ENCODE data around the gene ZNF785. TPM values are rescaled to one million over a fixed set of nuclear protein-coding genes. Genes with fewer than 3 reads are reported as not detected.

ZNF785 gene
- total and polyA plus RNA-seq, 2 of the 13 experiments (the other 11 are each of a cell fraction or from before 2014, with no cell fraction given), result 0.01 TPM; not detected in 1

DNA sequence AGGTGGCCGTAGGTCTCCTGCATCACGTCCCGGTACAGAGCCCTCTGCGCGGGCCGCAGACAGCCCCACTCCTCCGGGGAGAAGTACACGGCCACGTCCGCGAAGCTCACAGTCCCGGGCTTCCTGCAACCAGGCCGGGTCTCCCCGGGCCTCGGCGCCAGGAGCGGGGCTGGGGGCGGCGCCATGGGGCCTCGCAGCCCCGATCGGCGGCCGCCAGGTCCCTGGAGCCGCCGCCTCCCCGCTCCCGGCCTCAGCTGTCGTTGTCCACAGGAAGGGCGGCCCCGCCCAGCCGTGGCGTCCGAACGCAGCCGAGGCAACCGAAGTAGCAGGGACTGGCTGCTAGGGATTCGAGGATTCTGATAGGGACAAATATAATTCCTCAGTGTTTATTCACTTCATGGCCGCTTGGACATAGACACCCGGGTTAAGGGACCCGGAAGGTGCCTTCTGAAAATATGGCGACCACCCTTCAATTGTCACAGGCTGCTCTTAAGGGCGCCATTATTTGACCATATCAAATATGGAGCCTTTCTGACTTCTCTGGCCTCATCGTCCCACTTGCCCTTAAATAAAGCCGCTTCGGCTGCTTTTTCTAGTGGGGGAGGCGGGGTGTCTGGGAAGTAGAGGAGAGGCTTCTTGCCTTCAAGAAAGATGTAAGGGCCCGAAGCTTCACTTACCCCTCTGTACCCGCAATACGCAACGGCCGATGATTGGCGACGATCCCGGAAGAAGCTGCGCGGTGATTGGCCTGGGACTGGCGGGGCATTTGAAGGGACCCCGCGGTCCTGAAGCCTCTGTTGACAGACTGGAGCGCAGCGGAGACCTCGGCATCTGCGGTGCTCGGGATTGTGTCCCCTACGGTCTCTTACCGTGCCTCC, 13.8 kb downstream of the ZNF785 start, which contains the start of gene ZNF688 (continued):
- TF ChIP-seq, protein P1, sequence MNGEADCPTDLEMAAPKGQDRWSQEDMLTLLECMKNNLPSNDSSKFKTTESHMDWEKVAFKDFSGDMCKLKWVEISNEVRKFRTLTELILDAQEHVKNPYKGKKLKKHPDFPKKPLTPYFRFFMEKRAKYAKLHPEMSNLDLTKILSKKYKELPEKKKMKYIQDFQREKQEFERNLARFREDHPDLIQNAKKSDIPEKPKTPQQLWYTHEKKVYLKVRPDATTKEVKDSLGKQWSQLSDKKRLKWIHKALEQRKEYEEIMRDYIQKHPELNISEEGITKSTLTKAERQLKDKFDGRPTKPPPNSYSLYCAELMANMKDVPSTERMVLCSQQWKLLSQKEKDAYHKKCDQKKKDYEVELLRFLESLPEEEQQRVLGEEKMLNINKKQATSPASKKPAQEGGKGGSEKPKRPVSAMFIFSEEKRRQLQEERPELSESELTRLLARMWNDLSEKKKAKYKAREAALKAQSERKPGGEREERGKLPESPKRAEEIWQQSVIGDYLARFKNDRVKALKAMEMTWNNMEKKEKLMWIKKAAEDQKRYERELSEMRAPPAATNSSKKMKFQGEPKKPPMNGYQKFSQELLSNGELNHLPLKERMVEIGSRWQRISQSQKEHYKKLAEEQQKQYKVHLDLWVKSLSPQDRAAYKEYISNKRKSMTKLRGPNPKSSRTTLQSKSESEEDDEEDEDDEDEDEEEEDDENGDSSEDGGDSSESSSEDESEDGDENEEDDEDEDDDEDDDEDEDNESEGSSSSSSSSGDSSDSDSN (CRISPR knock-in tag; IDR thresholded peaks at IDR 0.05), result peak; percentile 91
- TF ChIP-seq NFIC (IDR thresholded peaks at IDR 0.05; ENCODE audit: low read length) (0 out of 2 replicates have a peak, but pooled peaks have one; percentile 30), ZNF629 (CRISPR knock-in tag; conservative IDR thresholded peaks at IDR 0.05) (no peak), ZNF564 (CRISPR knock-in tag; IDR thresholded peaks at IDR 0.05) (peak; percentile 80; the same call in 1 of the 2 replicates), ZNF747 (CRISPR knock-in tag; IDR thresholded peaks at IDR 0.05; ENCODE audit: borderline replicate concordance) (peak; percentile 91), ZFP36 (IDR thresholded peaks at IDR 0.05; ENCODE audit: borderline replicate concordance, low read depth, low read length, partially characterized antibody) (no peak), SMYD3 (CRISPR knock-in tag; IDR thresholded peaks at IDR 0.05) (peak; percentile 82), PHF21A (CRISPR knock-in tag; IDR thresholded peaks at IDR 0.05) (peak; percentile 84), ZNF263 (CRISPR knock-in tag; IDR thresholded peaks at IDR 0.05) (0 out of 2 replicates have a peak, but pooled peaks have one; percentile 41), HOXA5 (CRISPR knock-in tag; IDR thresholded peaks at IDR 0.05) (peak; percentile 18; the same call in 1 of the 2 replicates), RFX5 (IDR thresholded peaks at IDR 0.05; ENCODE audit: low read depth, low read length) (no peak), GRHL1 (CRISPR knock-in tag; conservative IDR thresholded peaks at IDR 0.05) (no peak), ZNF562 (CRISPR knock-in tag; IDR thresholded peaks at IDR 0.05; ENCODE audit: borderline replicate concordance) (no peak), ZNF615 (CRISPR knock-in tag; IDR thresholded peaks at IDR 0.05; ENCODE audit: borderline replicate concordance) (no peak), ZNF616 (CRISPR knock-in tag; IDR thresholded peaks at IDR 0.05; ENCODE audit: low read depth) (peak; percentile 58; the same call in 1 of the 2 replicates), HES4 (CRISPR knock-in tag; IDR thresholded peaks at IDR 0.05; ENCODE audit: borderline replicate concordance) (peak; percentile 88; the same call in 1 of the 2 replicates), ZNF101 (CRISPR knock-in tag; IDR thresholded peaks at IDR 0.05; ENCODE audit: borderline replicate concordance, low read depth) (no peak), ZNF136 (CRISPR knock-in tag; IDR thresholded peaks at IDR 0.05; ENCODE audit: low read depth) (no peak), POLR2G (IDR thresholded peaks at IDR 0.05; ENCODE audit: low read depth, low read length) (peak; percentile 86), ZNF660 (CRISPR knock-in tag; IDR thresholded peaks at IDR 0.05; ENCODE audit: borderline replicate concordance, low read depth) (no peak), DNMT1 (CRISPR knock-in tag; IDR thresholded peaks at IDR 0.05) (no peak), GPBP1L1 (CRISPR knock-in tag; IDR thresholded peaks at IDR 0.05) (no peak)
- TF ChIP-seq, protein P2, sequence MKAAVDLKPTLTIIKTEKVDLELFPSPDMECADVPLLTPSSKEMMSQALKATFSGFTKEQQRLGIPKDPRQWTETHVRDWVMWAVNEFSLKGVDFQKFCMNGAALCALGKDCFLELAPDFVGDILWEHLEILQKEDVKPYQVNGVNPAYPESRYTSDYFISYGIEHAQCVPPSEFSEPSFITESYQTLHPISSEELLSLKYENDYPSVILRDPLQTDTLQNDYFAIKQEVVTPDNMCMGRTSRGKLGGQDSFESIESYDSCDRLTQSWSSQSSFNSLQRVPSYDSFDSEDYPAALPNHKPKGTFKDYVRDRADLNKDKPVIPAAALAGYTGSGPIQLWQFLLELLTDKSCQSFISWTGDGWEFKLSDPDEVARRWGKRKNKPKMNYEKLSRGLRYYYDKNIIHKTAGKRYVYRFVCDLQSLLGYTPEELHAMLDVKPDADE (CRISPR knock-in tag; IDR thresholded peaks at IDR 0.05), result 0 out of 2 replicates have a peak, but pooled peaks have one; percentile 3
